GM21786 (cell line): ENCODE measurements around the gene SLC66A2.
"Not testable (repeated sequence)": the region's sequence is repeated elsewhere in the genome, so short reads cannot be mapped to it uniquely, and the experiment has no call there.

ENCODE experiments used
- ATAC-seq: cut with Tn5 transposase; IDR thresholded peaks from one replicate; pipeline ENCODE4 v1.9.1; 2021; ENCODE audit not compliant: unreplicated experiment

Gene SLC66A2

DNA sequence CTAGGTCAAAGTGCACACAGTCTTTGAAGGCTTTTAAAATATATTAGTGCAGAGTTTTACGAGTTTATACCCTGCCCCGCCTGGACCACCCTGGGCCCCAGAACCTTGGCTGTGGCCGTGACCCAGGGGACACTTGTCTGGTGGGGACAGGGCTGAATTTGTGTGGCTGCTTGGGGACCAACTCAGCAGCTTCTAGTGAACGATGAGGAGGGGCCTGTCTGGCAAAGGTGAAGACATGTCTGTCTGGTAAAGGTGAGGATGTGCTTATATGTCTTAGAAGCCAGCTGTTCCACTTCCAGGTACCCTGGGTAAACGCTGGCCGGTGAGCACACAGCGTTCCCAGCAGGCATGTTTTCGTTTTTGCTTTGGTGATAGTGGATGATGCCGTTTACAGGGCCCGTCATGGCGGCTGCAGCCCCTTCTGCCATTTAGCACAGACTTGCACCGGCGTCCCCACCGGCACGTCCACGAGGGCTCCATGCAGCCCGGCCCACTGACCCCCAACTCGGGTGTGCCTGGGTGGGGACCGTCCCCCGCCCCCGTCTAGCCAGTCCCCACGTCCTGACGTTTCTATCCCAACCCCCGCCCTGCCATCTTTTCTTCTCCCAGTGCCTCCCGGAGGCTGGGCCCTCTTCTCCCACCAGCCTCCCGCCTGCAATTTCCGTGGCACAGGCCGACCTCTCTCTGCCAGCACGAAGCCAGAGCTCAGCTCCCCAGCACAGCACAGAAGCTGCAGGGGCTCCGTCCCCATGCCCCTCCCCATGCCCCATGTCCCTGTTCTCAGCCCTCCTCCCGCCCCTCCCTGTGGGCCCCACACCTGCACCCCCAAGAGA lies 67.8 kb downstream of the SLC66A2 start:
- ATAC-seq, result no peak

DNA sequence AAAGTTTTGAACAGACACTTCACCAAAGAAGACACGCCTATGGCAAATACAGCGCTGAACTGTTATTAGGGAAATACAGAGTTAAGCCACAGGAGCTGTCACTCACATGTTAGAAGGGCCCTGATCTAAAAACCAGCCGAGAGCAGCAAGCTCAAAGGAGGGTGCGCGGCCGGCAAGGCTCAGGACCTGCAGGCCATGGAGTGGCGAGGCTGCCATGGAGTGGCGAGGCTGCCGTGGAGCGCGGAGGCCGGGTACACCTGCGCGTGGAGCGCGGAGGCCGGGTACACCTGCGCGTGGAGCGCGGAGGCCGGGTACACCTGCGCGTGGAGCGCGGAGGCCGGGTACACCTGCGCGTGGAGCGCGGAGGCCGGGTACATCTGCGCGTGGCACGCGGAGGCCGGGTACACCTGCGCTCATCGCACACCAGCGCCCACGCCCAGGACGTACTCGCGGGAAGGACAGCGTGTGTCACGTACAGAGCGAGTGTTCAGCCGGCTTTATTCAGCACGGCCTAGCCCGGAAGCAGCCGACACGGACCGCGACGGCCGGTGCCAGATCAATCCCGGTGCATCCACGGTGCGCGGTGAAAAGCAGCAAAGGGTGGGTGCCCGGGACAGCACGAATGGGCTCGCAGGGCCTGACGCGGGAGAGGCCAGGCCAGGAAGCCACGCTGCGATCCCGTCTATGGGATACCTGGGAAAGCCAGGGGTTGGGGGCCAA lies 68.8 kb downstream of the SLC66A2 start:
- ATAC-seq, result no peak

DNA sequence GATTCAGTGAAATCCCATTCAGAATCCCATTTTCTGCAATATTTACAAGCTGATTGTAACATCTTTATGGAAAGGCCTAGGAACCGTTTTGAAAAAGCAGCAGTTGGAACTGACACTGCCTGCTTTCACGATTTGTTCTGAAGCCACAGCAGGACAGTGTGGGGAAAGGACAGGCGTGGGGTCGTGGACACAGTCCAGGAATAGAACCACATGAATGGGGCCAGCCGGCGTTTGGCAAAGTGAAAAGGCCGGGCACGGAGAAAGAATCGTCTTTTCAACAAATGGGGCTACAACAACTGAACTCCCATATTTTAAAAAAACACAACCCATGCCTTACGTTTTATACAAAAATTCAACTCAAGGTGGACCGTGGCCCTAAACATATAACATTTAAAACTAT lies 69.8 kb downstream of the SLC66A2 start:
- no peak for ATAC-seq

DNA sequence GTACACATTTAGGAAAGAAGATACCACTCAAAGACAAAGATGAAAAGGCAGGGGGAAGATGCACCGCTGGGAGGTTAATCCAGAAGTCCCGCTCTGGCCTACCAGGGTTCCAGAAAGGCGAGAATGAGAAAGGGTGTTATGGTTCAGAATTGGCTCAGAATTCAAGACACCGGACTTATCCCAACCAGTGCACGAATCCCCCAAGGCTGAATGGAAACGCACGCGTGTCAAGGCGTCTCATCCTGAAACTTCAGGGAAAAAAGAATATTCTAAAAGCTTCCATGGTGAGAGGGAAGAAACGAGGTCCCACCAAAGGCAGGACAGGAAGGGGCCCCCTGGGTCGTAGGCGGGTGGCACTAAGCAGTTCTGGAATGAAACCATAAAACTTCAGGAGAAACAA lies 71.9 kb downstream of the SLC66A2 start:
- no peak for ATAC-seq

DNA sequence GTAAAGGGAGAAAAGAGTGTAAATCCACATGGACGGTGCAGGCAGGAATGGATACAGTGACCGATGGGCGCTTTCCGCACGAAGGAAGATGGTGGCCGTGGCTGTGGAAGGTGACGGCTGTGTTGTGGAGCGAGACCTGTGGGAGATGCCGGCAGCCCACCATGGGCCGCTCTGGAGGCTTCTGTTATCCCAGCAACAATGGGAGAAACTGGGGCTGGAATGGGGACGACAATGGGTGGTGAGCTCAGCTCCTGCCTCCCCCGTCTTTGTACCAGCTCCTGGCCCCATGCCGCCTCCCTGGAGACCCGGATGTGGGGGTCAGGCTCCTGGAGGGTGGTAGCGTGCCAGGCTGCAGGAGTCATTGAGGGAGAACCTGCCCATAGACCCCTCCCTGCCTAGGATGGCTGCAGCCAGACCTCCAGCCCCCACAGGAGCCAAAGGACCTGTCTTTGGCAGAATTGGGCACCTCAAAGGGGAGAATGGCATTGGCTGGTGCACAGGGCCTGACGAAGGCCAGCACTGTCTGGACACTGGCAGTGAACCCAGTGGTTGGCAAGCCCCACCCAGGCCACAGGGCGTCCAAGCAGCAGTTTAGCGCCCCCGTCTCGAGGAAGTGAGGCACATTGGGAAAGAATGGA lies 72.6 kb downstream of the SLC66A2 start:
- no peak for ATAC-seq

DNA sequence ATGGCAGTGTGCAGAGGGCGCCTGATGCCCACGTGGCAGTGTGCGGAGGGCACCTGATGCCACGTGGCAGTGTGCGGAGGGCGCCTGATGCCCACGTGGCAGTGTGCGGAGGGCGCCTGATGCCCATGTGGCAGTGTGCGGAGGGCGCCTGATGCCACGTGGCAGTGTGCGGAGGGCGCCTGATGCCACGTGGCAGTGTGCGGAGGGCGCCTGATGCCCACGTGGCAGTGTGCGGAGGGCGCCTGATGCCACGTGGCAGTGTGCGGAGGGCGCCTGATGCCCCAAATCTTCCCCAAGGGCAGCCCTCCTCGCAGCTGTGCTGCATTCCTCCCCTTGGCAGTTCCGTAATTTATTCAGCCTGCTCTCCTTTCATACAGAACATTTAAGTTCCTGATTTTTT lies 73.2 kb downstream of the SLC66A2 start:
- not testable (repeated sequence) for ATAC-seq

DNA sequence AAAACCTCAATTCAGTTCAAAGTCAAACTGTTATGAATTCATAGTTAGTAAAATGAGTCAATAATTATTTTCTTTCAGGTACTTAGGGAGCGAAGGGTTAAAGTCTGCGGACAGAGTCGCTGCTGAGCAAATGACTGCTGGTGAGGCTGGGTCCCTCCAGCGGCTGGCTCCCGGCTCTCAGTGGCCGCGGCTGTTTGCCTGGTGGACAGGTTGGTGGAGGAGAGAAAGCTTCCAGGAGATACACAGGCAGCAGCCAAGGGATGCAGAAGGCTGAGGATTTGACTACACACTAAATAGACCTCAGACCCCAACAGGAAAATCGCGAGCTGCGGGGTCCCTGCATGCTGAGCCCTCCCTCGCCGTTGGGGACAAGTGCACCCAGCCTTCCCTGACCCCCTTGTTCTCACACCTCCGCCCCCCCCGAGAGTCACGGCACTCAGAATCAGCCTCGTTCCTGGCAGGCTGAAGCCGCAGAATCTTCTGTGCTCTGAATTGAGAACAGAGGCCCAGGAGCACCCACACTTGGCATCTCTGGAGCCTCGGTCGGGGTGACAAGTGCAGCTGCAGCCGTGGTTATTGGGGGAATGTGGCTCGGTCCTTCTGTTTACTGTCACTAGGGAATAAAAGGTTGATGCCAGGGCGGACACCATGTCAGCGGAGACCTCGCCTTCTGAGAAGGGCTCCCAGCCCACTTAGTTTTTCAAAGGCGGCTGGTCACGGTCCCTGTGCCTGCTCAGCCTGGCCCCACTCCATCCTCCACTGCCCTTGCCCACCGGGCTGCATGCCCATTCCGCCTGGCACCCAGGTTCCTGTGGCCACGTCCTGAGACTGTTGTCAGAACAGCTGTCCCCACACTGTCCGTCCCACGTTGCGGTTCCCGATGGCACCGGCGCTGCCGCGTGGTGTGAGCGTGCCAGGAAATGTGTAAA lies 74.0 kb downstream of the SLC66A2 start:
- ATAC-seq, result no peak

DNA sequence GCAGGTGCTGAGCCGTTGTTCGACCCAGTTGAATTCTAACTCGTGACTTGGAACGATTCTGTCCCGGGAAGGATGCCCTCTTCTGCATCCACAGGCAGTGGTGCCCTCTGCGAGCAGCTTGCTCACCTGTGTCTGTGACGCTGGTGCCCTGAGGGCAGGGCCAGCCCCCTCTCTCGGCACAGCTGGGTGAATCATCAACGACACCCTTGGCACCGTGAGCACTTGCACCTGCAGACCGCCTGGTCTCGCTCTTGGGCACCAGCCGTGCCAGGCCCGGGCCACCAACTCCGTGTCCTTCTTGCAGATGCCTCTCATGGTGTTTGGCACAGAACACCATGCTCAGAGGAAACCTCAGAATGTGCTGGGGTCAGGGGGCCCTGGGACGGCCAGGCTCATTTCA lies 75.0 kb downstream of the SLC66A2 start:
- ATAC-seq, result no peak

DNA sequence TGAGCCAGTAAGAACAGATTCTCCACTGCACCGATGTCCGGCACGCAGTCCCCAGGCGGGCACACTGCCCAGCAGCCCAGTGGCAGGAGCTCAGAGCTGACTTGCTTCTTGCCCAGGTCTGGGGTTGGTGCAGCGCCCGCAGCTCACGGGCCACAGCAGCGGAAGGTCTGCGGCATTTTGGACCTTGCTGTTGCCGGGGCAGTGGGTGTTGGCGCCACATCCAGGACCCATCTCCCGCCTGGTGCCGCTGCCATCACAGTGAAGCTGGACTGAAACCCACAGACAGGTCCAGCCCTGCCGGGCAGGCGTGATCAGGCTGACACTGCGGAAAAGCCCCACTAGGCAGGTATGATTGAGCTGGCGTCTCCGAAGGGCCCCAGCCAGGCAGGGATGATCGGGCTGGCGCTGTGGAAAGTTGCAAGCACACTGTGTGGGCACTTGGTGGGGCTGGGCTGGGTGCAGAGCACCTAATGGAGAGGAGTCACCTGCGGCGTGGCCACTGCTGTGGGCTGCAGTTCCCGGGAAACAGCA lies 75.5 kb downstream of the SLC66A2 start:
- no peak for ATAC-seq

DNA sequence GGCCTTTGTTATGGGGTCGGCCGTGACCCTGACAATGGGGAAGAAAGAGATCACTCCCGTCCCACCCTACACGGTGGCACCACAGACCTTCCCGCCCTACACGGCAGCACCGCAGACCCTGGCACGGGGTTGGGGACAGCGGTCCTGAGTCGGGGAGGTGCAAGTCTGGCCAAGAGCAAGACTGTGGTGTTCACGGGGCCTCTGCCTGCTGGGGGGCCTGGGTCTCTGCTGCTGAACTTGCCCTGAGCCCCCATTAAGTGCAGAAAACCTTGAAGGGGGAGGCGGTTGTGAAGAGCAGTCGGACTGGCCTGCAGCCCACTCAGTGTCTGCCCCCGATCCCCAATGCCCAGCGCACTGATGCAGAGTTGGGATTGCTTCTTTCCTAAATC lies 75.9 kb downstream of the SLC66A2 start:
- no peak for ATAC-seq

DNA sequence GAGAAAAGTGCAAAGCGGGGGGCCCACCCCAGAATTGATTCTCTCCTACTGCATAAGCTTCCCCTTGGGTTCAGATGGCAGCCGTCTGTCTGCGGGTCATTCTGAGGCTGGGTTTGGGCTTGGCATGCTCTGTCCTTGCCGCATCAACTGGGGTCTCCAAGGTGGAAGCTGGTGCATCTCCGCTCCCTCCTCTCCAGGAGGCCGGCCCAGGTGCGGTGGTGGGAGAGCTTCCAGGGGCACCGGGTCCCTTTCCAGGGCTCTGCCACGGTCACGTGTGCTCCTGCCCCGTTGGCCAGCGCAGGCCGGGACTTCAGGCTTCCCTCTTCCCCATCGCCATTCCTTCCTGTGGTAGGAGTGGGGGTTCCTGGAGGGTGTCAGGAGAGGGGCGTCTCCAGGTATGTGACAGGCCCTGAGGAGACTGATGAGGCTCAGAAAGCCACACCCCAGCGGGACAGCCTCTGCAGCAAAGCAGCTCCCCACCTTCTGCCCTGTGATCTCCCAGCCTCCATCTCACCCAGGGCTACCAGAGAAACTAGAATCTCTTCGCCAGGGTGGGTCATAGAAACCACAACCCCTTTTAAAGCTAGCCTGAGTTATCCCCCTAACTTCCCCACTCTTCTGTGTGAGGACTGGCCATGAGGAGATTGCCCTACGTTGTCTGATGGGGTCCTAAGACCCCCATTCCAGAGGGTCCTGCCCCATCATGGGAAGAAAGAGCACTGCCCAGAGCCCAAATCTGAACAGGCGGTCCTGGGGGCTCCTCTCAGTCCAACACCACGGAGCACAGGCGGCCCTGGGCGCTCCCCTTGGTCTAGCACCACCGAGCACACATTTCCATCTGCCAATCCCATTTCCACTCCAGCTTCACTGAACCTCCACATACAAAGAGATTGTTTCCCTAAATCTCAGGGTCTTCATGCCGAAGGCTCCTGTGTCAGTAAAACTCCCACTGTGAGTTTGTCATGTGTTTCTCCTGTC lies 76.6 kb downstream of the SLC66A2 start:
- no peak for ATAC-seq

DNA sequence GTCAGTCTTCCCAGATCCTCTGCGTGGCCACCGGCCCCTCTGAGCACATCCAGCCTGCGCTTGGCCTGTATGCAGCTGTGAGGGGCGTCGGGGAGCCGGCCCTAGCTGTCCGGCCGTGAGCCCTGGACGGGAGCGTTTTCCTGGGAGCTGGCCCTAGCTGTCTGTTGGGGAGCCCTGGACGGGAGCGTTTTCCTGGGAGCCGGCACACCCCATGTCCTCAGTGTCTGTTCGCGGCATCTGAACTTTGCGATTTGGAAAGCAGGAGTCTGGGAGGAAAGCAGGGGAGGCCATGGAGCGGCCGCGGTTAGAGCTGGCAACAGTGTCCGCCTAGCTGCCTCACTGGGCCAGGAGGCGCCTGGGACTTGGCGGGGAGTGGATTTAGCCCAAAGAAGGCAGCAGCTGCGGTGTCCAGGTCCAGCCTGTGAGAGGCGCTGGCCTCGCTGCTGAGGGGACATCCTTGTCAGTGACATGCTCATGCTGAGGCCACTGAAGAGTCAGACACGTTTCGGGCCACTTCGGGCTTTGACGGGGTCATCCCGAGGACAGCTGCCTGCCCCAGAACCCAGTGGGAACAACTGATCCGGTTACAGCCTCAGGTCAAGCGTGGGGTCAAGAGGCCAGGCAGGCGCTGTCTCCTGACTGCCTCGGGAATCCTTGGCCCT lies 77.9 kb downstream of the SLC66A2 start:
- no peak for ATAC-seq

DNA sequence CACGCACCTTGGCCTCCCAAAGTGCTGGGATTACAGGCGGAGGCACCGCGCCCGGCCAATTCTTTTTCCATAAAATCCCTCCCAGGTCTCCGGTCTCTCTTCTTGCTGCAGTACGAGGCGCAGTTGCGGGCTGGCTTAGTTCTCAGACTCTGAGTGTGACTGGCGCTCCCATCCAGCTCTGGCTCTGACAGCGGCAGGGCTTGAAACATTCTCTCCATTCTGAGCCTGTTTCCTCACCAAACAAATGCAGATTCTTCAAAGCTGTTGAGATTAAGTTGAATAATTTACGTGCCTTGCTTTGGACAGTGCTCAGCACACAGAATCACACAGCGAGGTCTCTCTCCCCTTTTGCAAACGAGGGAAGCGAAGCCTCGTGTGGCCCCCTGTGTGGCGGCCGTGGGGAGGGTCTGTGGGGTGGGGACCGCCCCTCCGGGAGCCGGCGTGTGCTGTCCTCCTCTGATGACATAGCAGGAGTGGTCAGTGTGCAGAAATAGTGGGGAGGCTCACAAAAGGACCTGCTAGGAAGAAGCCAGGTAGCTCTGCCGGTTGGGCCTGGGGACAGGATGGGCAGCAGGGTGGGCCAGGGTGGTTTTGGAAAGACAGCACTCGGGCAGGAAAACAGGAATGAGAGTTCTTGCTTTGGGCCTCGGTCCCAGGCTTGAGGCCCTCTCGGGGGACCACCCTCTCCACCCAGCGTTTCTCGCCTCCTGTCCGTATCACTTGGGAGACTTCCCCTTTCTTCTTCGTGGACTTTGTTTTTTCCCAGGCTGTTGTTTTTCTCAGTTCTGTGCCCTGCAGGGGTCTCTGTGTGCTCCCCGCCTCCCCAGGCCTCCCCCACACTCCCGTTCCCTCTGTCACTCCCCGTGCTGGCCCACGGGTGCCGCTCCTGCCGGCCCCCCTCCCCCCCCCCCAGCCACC lies 78.7 kb downstream of the SLC66A2 start:
- ATAC-seq, result no peak

DNA sequence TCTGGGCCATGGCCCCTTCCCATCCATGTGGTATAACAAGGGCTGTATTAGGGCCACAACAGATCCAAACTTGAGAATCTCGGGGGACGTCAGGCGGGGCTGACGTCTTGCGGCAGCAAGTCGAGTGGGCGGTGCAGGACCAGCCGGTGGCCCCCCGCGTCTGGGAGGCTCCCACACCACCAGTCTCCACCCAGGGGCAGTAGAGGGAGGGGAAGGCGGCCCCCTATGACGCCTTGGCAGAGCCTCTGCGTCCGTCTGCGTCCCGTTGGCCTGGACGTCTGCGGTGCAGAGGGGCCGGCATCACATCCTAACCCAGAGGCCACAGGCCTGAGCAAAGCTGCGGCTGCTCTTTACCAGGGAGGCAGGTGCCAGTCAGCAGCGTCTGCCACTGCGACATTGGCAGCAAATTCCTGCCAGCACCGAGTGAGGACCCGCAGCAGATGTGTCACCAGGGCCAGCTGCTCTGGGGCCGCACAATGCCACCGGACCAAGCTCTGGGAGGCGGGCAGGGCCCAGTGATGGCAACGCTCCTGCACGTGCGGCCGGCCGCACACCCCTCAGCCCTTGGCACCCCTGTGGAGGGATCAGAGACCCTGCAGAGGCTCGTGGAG lies 79.9 kb downstream of the SLC66A2 start:
- ATAC-seq, result no peak

DNA sequence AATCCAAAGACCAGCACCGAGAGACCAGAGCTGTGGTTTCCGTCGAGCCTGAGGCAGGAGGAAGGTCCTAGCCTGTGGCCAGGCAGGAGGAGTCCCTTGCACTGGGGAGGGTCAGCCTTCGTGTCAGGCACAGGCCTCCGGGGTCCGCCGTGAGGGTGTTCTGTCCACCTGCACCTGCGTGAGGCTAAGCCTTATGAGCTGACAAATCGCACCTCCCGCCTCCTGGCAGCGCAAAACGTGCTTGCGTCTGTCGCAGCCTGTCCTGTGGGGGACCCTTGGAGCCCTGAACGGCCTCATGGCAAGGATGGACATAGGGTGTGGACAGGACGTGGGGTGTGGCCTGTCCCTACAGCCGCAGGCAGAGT lies 80.4 kb downstream of the SLC66A2 start:
- ATAC-seq, result no peak

DNA sequence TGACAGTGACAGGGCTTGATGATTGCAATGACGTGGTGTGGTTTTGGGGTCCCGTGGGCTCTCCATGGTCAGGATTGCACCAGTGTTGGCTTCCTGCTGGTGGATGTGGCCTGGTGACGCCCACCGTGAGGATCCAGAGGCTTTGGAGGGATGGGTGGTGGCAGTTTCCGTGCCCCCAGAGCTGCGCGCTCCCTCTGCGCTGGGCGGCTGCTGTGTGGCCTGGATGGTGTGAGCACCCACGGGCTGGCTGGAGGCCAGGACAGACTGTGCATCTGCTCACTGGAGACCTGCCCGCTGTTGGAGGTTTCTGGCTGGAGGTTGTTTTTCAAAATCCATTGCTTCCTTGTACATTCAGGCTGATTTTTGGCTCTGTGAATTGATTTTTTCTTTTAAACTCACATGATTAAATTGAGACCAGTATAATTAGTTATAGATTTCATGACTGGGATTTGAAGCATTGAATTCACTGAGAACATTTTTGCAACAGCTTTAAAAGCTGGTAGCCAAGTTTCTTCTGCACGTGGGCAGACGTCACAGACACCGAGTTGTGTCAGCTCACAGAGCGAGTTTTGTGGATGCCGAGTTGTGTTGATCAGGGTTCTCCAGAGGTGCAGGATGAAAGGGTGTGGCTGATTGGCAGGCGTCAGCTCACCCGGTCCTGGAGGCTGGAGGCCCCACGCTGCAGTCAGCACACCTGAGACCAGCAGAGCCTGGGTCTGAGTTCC lies 81.0 kb downstream of the SLC66A2 start:
- no peak for ATAC-seq
